ENCODE data around the gene NF1. TPM values are rescaled to one million over a fixed set of nuclear protein-coding genes. Genes with fewer than 3 reads are reported as not detected.
"Not testable (repeated sequence)": the region's sequence is repeated elsewhere in the genome, so short reads cannot be mapped to it uniquely, and the experiment has no call there.

NF1 gene
- polyA plus RNA-seq (2013, experiment 1 of 2; ENCODE audit: insufficient read length) = 24.8 TPM
- 27.6 TPM for polyA plus RNA-seq (2013, experiment 2 of 2; ENCODE audit: insufficient read length)

- peak; percentile 96 for DNase-seq
Measured at GRCh38 chr17:31094600-31095235, at the start of gene NF1. Gene NF1 (plus strand): TSS chr17:31094977. CDS start chr17:31095310, 333 bp downstream.

- DNase-seq = not testable (repeated sequence)
Measured at GRCh38 chr17:31046856-31047425, 47.8 kb upstream of the NF1 start.

- no peak for DNase-seq
Measured at GRCh38 chr17:31048142-31048541, 46.6 kb upstream of the NF1 start.

- DNase-seq = no peak
Measured at GRCh38 chr17:31048780-31049179, 46.0 kb upstream of the NF1 start.

GRCh38 chr17:31050948-31051347 is 43.8 kb upstream of the NF1 start:
- no peak for DNase-seq

GRCh38 chr17:31051506-31051905 is 43.3 kb upstream of the NF1 start:
- no peak for DNase-seq

GRCh38 chr17:31052187-31052889 is 42.4 kb upstream of the NF1 start:
- DNase-seq = peak; percentile 96

GRCh38 chr17:31053071-31053470 is 41.7 kb upstream of the NF1 start:
- DNase-seq = no peak

- DNase-seq = no peak
Measured at GRCh38 chr17:31054761-31055160, 40.0 kb upstream of the NF1 start.

- DNase-seq = no peak
Measured at GRCh38 chr17:31058976-31059375, 35.8 kb upstream of the NF1 start.

- DNase-seq = no peak
Measured at GRCh38 chr17:31060791-31061550, 33.8 kb upstream of the NF1 start.

- no peak for DNase-seq
Measured at GRCh38 chr17:31061678-31062077, 33.1 kb upstream of the NF1 start.

GRCh38 chr17:31062346-31062745 is 32.4 kb upstream of the NF1 start:
- DNase-seq = no peak

- no peak for DNase-seq
Measured at GRCh38 chr17:31064707-31065106, 30.1 kb upstream of the NF1 start.

GRCh38 chr17:31067691-31068184 is 27.0 kb upstream of the NF1 start:
- DNase-seq = peak; percentile 85

- DNase-seq = peak; percentile 25
Measured at GRCh38 chr17:31068291-31068690, 26.5 kb upstream of the NF1 start.

- peak; percentile 41 for DNase-seq
Measured at GRCh38 chr17:31072186-31072585, 22.6 kb upstream of the NF1 start.

GRCh38 chr17:31073411-31073810 is 21.4 kb upstream of the NF1 start:
- no peak for DNase-seq

GRCh38 chr17:31074772-31075555 is 19.8 kb upstream of the NF1 start:
- peak; percentile 93 for DNase-seq

- no peak for DNase-seq
Measured at GRCh38 chr17:31078290-31078689, 16.5 kb upstream of the NF1 start.

GRCh38 chr17:31079731-31080130 is 15.0 kb upstream of the NF1 start:
- no peak for DNase-seq

GRCh38 chr17:31085563-31085962 is 9.2 kb upstream of the NF1 start:
- DNase-seq = peak; percentile 53
